B cell (primary cell): Measurements from ENCODE around the gene SMLR1. TPM values are rescaled to one million over a fixed set of nuclear protein-coding genes. Genes with fewer than 3 reads are reported as not detected.

Source experiments
- ATAC-seq: fragments of 200-7000 bp; cut with Tn5 transposase; one replicate; pipeline ENCODE4 v1.10.0; 2021; ENCODE audit warnings: low read depth, mild to moderate bottlenecking, moderate number of reproducible peaks, moderate library complexity
- CTCF ChIA-PET: fragments of 350-600 bp; sonication (Branson Sonifier 250); formaldehyde crosslinking; loops from one replicate; lab custom pipeline; 2021; ENCODE audit warnings: antibody characterized with exemption, inconsistent platforms; lab: Charles Lee
- POLR2A ChIA-PET: fragments of 350-600 bp; sonication (Branson Sonifier 250); formaldehyde crosslinking; loops from one replicate; lab custom pipeline; 2021; ENCODE audit warnings: antibody characterized with exemption; lab: Charles Lee
- DNase-seq: peaks from one replicate; pipeline ENCODE4 v3.0.0; 2013
- H2AFZ ChIP-seq: 2 replicates; pipeline ENCODE4 v1.6.1; 2012; ENCODE audit warnings: mild to moderate bottlenecking, low read depth, low read length; ENCODE audit not compliant: insufficient read depth, poor library complexity, severe bottlenecking
- H3K27ac ChIP-seq, 2 donors: 1 replicate in 1 of 2; 2 replicates in 1 of 2; pipeline ENCODE4 v1.5.1; 2012 to 2013; ENCODE audit warnings: low read length in 2 of 2, mild to moderate bottlenecking in 2 of 2, moderate library complexity in 1 of 2
- H3K27me3 ChIP-seq, 4 experiments: fragments of 200-600 bp in 1 of 4; sonication (generic) in 1 of 4; replicated peaks in 1 of 4; 1 replicate in 2 of 4; 2 replicates in 2 of 4; pipeline versions ENCODE4 v1.6.1 to v1.7.0; 2013 to 2016; ENCODE audit warnings: low read length in 3 of 4, mild to moderate bottlenecking in 2 of 4, mixed read lengths in 1 of 4, moderate library complexity in 1 of 4; ENCODE audit not compliant: insufficient read depth in 4 of 4, control insufficient read depth in 3 of 4; ENCODE audit errors: control extremely low read depth in 1 of 4
- H3K36me3 ChIP-seq, 2 experiments: replicated peaks in 1 of 2; 1 replicate in 1 of 2; 2 replicates in 1 of 2; pipeline versions ENCODE4 v1.6.1 to v1.7.1; 2013; ENCODE audit warnings: low read length in 1 of 2; ENCODE audit not compliant: insufficient read depth in 2 of 2, control insufficient read depth in 1 of 2; ENCODE audit errors: control extremely low read depth in 1 of 2, extremely low read depth in 1 of 2
- H3K4me1 ChIP-seq, 2 donors: fragments of 200-600 bp in 1 of 2; sonication (generic) in 1 of 2; 1 replicate in 1 of 2; 2 replicates in 1 of 2; pipeline versions ENCODE4 v1.5.1 to v1.6.1; 2013 to 2017; ENCODE audit warnings: low read length in 2 of 2; ENCODE audit not compliant: control insufficient read depth in 2 of 2, insufficient read depth in 2 of 2
- H3K4me2 ChIP-seq: replicated peaks from 2 replicates; pipeline ENCODE3; 2012; ENCODE audit warnings: mild to moderate bottlenecking, low read depth, low read length; ENCODE audit not compliant: poor library complexity, severe bottlenecking
- H3K4me3 ChIP-seq, 5 experiments: fragments of 200-600 bp in 1 of 5; sonication (generic) in 1 of 5; 1 replicate in 3 of 5; 2 replicates in 2 of 5; pipeline versions ENCODE4 v1.5.1 to v1.7.0; 2011 to 2016; ENCODE audit warnings: low read length in 4 of 5, mild to moderate bottlenecking in 4 of 5, low read depth in 2 of 5, control low read depth in 1 of 5, moderate library complexity in 1 of 5; ENCODE audit not compliant: insufficient read depth in 1 of 5; ENCODE audit errors: control extremely low read depth in 1 of 5, extremely low read depth in 1 of 5
- H3K79me2 ChIP-seq: fragments of 200-600 bp; sonication (generic); one replicate; pipeline ENCODE4 v1.6.0; 2016; ENCODE audit warnings: low read length; ENCODE audit not compliant: control insufficient read depth, insufficient read depth
- H3K9ac ChIP-seq: fragments of 200-600 bp; sonication (generic); 2 replicates; pipeline ENCODE4 v1.6.1; 2017; ENCODE audit warnings: mild to moderate bottlenecking, low read length, moderate library complexity
- H3K9me3 ChIP-seq, 3 donors: one replicate each; pipeline versions ENCODE4 v1.6.1 to v1.7.1; 2013; ENCODE audit warnings: low read length in 2 of 3; ENCODE audit not compliant: control insufficient read depth in 2 of 3, insufficient read depth in 1 of 3; ENCODE audit errors: control extremely low read depth in 1 of 3
- H4K20me1 ChIP-seq: 2 replicates; pipeline ENCODE4 v1.6.0; 2012; ENCODE audit warnings: mild to moderate bottlenecking, low read length; ENCODE audit not compliant: insufficient read depth, control insufficient read depth, poor library complexity, severe bottlenecking
- H3K27ac Mint-ChIP-seq: one replicate; pipeline ENCODE4 v1.8.0; 2021; ENCODE audit warnings: mixed read lengths
- H3K27me3 Mint-ChIP-seq: one replicate; pipeline ENCODE4 v1.8.0; 2021; ENCODE audit warnings: mixed read lengths
- H3K4me1 Mint-ChIP-seq: one replicate; pipeline ENCODE4 v1.8.0; 2021; ENCODE audit warnings: mixed read lengths
- H3K4me3 Mint-ChIP-seq: one replicate; pipeline ENCODE4 v1.8.0; 2021; ENCODE audit warnings: mixed read lengths
- H3K9me3 Mint-ChIP-seq: one replicate; pipeline ENCODE4 v1.8.0; 2022; ENCODE audit warnings: mixed read lengths; ENCODE audit not compliant: insufficient read depth
- CTCF ChIP-seq: fragments of 200-600 bp; IDR thresholded peaks from one replicate; pipeline ENCODE4 v1.8.0; 2022; ENCODE audit warnings: antibody characterized with exemption, mild to moderate bottlenecking
- EZH2 ChIP-seq: IDR thresholded peaks from 2 replicates; pipeline ENCODE4 v1.6.1; 2012; ENCODE audit warnings: borderline replicate concordance, low read depth, mild to moderate bottlenecking, moderate library complexity, low read length; ENCODE audit not compliant: insufficient read depth, poor library complexity, severe bottlenecking
- WGBS: methylation state at CpG from one replicate; pipeline ENCODE4 v1.1.5; 2013; ENCODE audit warnings: missing lambda C conversion rate; ENCODE audit not compliant: insufficient coverage; 5-methylcytosine and 5-hydroxymethylcytosine counted together
- intact Hi-C: fragments of 100-400 bp; cut with micrococcal nuclease; formaldehyde crosslinking; loops from one replicate; pipeline ENCODE4 v1.10.0; 2022
- polyA plus RNA-seq: library from polyadenylated mRNA; depleted of rRNA; stranded (reverse); fragments of >200 nt; gene quantifications from 2 replicates; pipeline ENCODE4 v1.2.3, GENCODE V29; 2012
- total RNA-seq, 2 donors: library from RNA; stranded (reverse); fragments of 120-200 nt in 1 of 2; gene quantifications; 1 replicate in 1 of 2; 2 replicates in 1 of 2; pipeline versions ENCODE4 v1.2.3 to v1.2.4, GENCODE V29; 2013 to 2022

The SMLR1 gene
- total and polyA plus RNA-seq, 2 donors (not counting 1 experiment from before 2014, with no cell fraction given) = not detected

DNA sequence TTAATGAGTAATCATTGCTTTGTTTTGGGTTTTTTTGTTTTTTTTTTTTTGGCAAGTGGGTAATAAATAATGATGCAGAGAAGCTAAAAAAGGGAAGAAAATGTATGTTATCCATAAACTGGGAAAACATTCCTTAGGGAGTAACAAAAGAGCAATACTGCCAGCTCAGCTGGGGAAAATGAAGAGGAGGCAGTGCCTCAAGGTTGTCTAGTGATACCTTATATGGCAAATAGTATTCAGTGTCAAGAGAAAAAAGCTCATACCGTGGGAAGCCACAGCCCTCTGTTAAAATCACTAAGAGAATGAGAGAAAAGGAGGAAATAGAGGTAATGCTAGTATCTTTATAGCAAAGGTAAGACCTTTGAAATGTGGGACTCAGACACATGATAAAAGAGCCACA is 47.1 kb upstream of the SMLR1 start:
- H3K4me1 ChIP-seq = no peaks in the 10 kb centered on the region
- intact Hi-C loops = no loop called here
- no peaks in the 10 kb centered on the region for H3K27me3 ChIP-seq
- CTCF ChIA-PET = no interaction called here
- no peak overlapping the region for H3K27ac ChIP-seq
- POLR2A ChIA-PET = no interaction called here
- H3K9me3 ChIP-seq = no peaks in the 10 kb centered on the region
- Mint-ChIP-seq H3K27ac (no peak overlapping the region), H3K4me1 (peaks cover 5% of the 10 kb centered on the region), H3K4me3 (no peak overlapping the region), H3K27me3 (peaks cover 5% of the 10 kb centered on the region), H3K9me3 (no peaks in the 10 kb centered on the region)
- no peak overlapping the region for H3K4me2 ChIP-seq
- H3K4me3 ChIP-seq = no peak overlapping the region
- no peak overlapping the region for H2AFZ ChIP-seq
- no peaks in the 10 kb centered on the region for H3K36me3 ChIP-seq
- no peak for TF ChIP-seq CTCF
- TF ChIP-seq EZH2 = no peak
- no peak overlapping the region for H3K9ac ChIP-seq
- H3K79me2 ChIP-seq = no peaks in the 10 kb centered on the region
- DNase-seq (no peak), ATAC-seq (no peak)
- H4K20me1 ChIP-seq = no peaks in the 10 kb centered on the region
- no CpG with 5 or more reads among the region's 1 CpG for WGBS

GRCh38 chr6:130781557-130781956 is 45.6 kb upstream of the SMLR1 start:
- ATAC-seq = no peak
- H3K4me3 Mint-ChIP-seq = no peak overlapping the region
- H3K4me1 ChIP-seq = no peaks in the 10 kb centered on the region
- peaks cover 1% of the 10 kb centered on the region for H3K4me1 Mint-ChIP-seq
- no peak overlapping the region for H3K4me2 ChIP-seq
- WGBS = 92% methylated on average over 2 of the region's 3 CpGs
- ChIA-PET POLR2A (no interaction called here), CTCF (no interaction called here)
- H3K9me3 ChIP-seq = no peaks in the 10 kb centered on the region
- no peak overlapping the region for H3K4me3 ChIP-seq
- no peaks in the 10 kb centered on the region for H3K36me3 ChIP-seq
- no peaks in the 10 kb centered on the region for H3K9me3 Mint-ChIP-seq
- no peak overlapping the region for H3K27ac ChIP-seq
- no peak for TF ChIP-seq CTCF
- TF ChIP-seq EZH2 = no peak
- no peak overlapping the region for H3K9ac ChIP-seq
- DNase-seq = no peak
- no peaks in the 10 kb centered on the region for H3K79me2 ChIP-seq
- H3K27ac Mint-ChIP-seq = no peak overlapping the region
- no peaks in the 10 kb centered on the region for H3K27me3 ChIP-seq
- intact Hi-C loops = no loop called here
- H3K27me3 Mint-ChIP-seq = peaks cover 8% of the 10 kb centered on the region
- no peaks in the 10 kb centered on the region for H4K20me1 ChIP-seq
- no peak overlapping the region for H2AFZ ChIP-seq
